Measurements from ENCODE around the gene H1-8. TPM values are rescaled to one million over a fixed set of nuclear protein-coding genes. Genes with fewer than 3 reads are reported as not detected.

H1-8 gene
- total RNA-seq, 6 experiments from 2014 or later = not detected

DNA sequence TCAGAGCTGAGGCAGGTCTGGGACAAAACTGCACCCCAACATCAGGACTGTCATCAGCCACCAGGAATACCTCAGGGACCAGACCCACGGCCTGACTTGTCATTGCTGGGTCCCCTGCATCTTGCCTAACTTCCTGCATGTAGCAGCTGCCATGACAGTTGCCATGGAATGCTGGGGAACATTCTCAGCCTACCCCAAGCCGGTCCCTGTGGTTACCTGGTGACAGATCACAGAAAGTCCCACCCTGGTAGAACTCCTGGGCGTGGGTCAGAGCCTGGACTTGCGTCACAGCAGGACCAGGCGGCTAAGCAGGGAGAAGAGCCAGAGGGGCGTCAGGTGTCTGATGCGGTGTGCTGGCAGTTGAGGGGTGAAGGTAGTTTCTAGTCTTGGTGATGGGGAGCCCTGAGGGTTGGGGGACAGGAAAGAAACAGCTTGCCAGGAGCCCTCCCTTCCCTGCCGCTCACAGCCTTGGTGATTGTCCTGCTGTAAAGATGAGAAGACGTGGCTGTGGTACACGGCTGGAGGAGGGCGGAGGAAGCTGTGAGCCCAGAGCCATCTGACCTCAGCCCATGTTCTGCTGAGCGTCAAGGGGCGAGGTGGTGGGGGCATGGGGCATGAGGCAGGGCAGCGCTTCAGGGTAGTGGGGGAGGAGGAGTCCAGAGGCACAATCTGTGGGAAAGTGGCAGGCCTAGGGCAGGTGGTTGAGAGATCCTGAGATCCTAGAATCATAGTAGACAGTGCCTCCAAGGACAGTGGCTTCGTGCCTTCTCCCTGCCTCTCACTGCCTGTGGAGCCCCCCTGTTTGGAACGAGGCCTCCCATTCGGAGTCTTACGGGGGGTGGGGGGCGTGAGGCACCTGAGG, 5.4 kb downstream of the H1-8 start:
- peaks cover 22% of the 10 kb centered on the region for H3K4me1 Mint-ChIP-seq (ENCODE audit: low read depth)
- H3K27ac Mint-ChIP-seq = no peak overlapping the region
- TF ChIP-seq, protein P1, sequence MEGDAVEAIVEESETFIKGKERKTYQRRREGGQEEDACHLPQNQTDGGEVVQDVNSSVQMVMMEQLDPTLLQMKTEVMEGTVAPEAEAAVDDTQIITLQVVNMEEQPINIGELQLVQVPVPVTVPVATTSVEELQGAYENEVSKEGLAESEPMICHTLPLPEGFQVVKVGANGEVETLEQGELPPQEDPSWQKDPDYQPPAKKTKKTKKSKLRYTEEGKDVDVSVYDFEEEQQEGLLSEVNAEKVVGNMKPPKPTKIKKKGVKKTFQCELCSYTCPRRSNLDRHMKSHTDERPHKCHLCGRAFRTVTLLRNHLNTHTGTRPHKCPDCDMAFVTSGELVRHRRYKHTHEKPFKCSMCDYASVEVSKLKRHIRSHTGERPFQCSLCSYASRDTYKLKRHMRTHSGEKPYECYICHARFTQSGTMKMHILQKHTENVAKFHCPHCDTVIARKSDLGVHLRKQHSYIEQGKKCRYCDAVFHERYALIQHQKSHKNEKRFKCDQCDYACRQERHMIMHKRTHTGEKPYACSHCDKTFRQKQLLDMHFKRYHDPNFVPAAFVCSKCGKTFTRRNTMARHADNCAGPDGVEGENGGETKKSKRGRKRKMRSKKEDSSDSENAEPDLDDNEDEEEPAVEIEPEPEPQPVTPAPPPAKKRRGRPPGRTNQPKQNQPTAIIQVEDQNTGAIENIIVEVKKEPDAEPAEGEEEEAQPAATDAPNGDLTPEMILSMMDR (IDR thresholded peaks at IDR 0.05) = no peak
- H3K9me3 Mint-ChIP-seq = no peaks in the 10 kb centered on the region
- no peak overlapping the region for H3K4me3 Mint-ChIP-seq
- H3K27me3 Mint-ChIP-seq (ENCODE audit: insufficient read depth) = peaks cover 7% of the 10 kb centered on the region
- DNase-seq = no peak
- no peaks in the 10 kb centered on the region for H3K36me3 Mint-ChIP-seq (ENCODE audit: low read depth)

DNA sequence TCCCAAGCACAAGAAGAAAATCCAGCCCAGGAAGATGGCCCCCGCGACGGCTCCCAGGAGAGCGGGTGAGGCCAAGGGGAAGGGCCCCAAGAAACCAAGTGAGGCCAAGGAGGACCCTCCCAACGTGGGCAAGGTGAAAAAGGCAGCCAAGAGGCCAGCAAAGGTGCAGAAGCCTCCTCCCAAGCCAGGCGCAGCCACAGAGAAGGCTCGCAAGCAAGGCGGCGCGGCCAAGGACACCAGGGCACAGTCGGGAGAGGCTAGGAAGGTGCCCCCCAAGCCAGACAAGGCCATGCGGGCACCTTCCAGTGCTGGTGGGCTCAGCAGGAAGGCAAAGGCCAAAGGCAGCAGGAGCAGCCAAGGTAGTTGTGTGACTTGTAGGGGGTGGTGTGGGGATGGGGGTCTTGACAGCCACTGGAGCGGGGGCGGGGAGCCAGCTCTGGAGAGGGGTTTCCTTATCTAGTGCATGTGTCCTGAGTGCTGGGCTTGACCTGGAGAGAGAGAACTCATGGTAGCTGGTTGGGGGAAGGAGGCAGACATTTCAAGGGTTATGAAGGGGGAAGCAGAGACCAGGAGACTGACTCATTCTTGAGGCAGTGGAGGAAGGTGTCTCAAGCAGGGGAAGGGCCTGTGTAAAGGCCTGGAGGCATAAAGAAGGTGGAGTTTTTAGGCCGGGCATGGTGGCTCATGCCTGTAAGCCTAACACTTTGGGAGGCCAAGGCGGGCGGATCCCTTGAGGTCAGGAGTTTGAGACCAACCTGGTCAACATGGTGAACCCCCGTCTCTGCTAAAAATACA, 6.2 kb downstream of the H1-8 start:
- H3K4me1 Mint-ChIP-seq (ENCODE audit: low read depth) = peaks cover 25% of the 10 kb centered on the region
- H3K27ac Mint-ChIP-seq = peak overlapping the region; percentile 50
- no peaks in the 10 kb centered on the region for H3K36me3 Mint-ChIP-seq (ENCODE audit: low read depth)
- no peak overlapping the region for H3K4me3 Mint-ChIP-seq
- H3K9me3 Mint-ChIP-seq = no peaks in the 10 kb centered on the region
- TF ChIP-seq, protein P1 (IDR thresholded peaks at IDR 0.05) = no peak
- peaks cover 4% of the 10 kb centered on the region for H3K27me3 Mint-ChIP-seq (ENCODE audit: insufficient read depth)
- peak; percentile 71 for DNase-seq

DNA sequence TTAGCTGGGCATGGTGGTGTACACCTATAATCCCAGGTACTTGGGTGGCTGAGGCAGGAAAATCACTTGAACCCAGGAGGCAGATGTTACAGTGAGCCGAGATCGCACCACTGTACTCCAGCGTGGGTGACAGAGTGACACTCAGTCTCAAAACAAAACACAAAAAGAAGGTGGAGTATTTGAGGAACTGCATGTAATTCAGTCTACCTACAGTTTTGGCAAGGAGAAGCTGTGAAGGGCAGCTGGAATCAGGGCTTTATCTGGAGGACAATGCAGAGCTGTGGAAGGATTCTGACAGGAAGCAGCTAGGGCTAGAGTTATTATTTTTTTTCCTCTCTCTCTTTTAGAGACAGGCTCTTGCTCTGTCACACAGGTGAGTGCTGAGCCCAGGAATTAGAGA, 6.8 kb downstream of the H1-8 start:
- H3K4me1 Mint-ChIP-seq (ENCODE audit: low read depth) = peaks cover 31% of the 10 kb centered on the region
- peaks cover 4% of the 10 kb centered on the region for H3K27me3 Mint-ChIP-seq (ENCODE audit: insufficient read depth)
- H3K4me3 Mint-ChIP-seq = no peak overlapping the region
- H3K9me3 Mint-ChIP-seq = no peaks in the 10 kb centered on the region
- H3K27ac Mint-ChIP-seq = peak overlapping the region; percentile 50
- DNase-seq = no peak
- H3K36me3 Mint-ChIP-seq (ENCODE audit: low read depth) = no peaks in the 10 kb centered on the region
- TF ChIP-seq, protein P1 (IDR thresholded peaks at IDR 0.05) = no peak

DNA sequence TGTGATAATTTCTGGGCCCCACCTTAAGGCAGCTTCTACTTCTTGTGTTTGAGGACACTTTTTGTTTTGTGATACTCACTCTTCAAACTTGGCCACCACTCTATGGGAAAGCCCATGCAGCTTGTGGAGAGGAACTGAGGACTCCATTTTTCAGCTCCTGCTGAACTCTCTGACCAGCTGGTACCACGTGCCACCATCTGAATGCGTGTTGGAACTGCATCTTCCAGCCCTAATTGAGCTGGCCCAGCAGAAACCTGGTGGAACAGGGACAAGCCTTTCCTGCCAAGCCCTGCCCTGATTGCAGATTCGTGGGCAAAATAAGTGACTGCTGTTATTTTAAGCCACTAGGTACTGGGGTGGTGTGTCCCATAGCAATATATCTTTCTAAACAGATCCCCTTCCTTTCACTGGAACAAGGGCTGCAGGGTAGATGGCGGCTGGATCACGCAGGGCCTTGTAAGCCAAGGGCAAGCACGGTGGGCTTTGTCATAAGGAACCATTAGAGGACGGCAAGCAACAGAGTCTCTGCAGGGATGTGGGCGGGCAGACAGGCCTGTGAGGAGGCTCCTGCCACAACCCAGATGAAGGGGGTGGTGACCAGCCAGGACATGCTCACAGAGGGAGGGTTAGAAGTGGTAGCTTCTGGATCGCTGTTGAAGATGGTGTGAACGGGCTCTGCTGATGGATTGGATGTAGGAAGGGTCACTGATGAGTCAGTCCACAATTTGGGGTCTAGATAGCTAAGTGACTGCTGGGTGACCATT, 9.5 kb downstream of the H1-8 start:
- DNase-seq = no peak
- Mint-ChIP-seq H3K4me3 (no peak overlapping the region), H3K36me3 (ENCODE audit: low read depth) (peaks cover 7% of the 10 kb centered on the region; the same call in 1 of the 2 replicates), H3K27me3 (ENCODE audit: insufficient read depth) (peaks cover 4% of the 10 kb centered on the region), H3K27ac (no peak overlapping the region), H3K4me1 (ENCODE audit: low read depth) (peaks cover 38% of the 10 kb centered on the region), H3K9me3 (no peaks in the 10 kb centered on the region)
- TF ChIP-seq, protein P1 (IDR thresholded peaks at IDR 0.05) = no peak

DNA sequence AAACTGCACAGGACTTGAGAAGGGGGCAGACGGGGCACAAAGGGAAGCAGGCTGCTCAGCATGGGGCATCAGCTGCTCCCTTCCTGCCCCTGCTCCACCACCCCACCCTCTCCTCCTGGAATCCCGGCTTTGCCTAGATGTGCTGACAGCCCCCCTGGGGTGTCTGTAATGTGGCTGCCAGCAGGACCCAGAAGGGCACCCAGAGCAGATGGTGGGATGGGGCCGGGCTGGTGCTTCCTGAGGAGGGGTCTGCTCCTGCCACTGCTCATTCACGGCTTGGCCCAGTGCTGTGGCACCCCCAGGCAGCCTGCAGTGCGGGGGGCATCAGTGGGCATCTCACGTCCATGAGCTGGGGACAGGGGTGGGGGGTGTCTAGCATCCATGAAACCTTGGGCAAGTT, 10.2 kb downstream of the H1-8 start:
- H3K36me3 Mint-ChIP-seq (ENCODE audit: low read depth) = peaks cover 14% of the 10 kb centered on the region

More for the DNA sequence above, 10.2 kb downstream of the H1-8 start:
- Mint-ChIP-seq H3K4me1 (ENCODE audit: low read depth) (peaks cover 45% of the 10 kb centered on the region), H3K27ac (no peak overlapping the region), H3K4me3 (no peak overlapping the region), H3K9me3 (no peaks in the 10 kb centered on the region), H3K27me3 (ENCODE audit: insufficient read depth) (peaks cover 9% of the 10 kb centered on the region)
- TF ChIP-seq, protein P1 (IDR thresholded peaks at IDR 0.05) = no peak
- no peak for DNase-seq
